ENCODE measurements around the gene C1S. TPM values are rescaled to one million over a fixed set of nuclear protein-coding genes. Genes with fewer than 3 reads are reported as not detected.

Gene C1S
- polyA plus RNA-seq, 1 donor = 80.5 TPM

Other genes with a start within 250 kb of the C1S start
- 7.9 TPM for gene GPR162, start 238.9 kb upstream of the C1S start, polyA plus RNA-seq
- 15.6 TPM for gene P3H3, start 232.3 kb upstream of the C1S start, polyA plus RNA-seq
- 5.9 TPM for gene GNB3, start 219.8 kb upstream of the C1S start, polyA plus RNA-seq
- 29.1 TPM for gene CDCA3, start 209.4 kb upstream of the C1S start, polyA plus RNA-seq
- gene USP5, start 208.6 kb upstream of the C1S start, polyA plus RNA-seq = 49.7 TPM
- gene TPI1, start 193.2 kb upstream of the C1S start, polyA plus RNA-seq = 564 TPM
- gene SPSB2, start 187.4 kb upstream of the C1S start, polyA plus RNA-seq = 15.3 TPM
- gene LRRC23, start 155.9 kb upstream of the C1S start, polyA plus RNA-seq = 8.2 TPM
- 18.6 TPM for gene ENO2, start 146.1 kb upstream of the C1S start, polyA plus RNA-seq
- 66.6 TPM for gene ATN1, start 132.8 kb upstream of the C1S start, polyA plus RNA-seq
- gene RNU7-1, start 116.9 kb upstream of the C1S start, polyA plus RNA-seq = not detected
- 141 TPM for gene C12orf57, start 116.7 kb upstream of the C1S start, polyA plus RNA-seq
- gene PTPN6, start 109.4 kb upstream of the C1S start, polyA plus RNA-seq = 34.6 TPM
- 225 TPM for gene PHB2, start 90.1 kb upstream of the C1S start, polyA plus RNA-seq
- 38.8 TPM for gene EMG1, start 89.8 kb upstream of the C1S start, polyA plus RNA-seq
- gene LPCAT3, start 42.2 kb upstream of the C1S start, polyA plus RNA-seq = 81.6 TPM
- gene C1R, start 31.7 kb downstream of the C1S start, polyA plus RNA-seq = 56.5 TPM
- gene C1RL, start 48.5 kb downstream of the C1S start, polyA plus RNA-seq = 76.8 TPM
- 25.7 TPM for gene RBP5, start 68.2 kb downstream of the C1S start, polyA plus RNA-seq
- gene CLSTN3, start 69.7 kb downstream of the C1S start, polyA plus RNA-seq = 71.7 TPM
- 38.7 TPM for gene PEX5, start 129.0 kb downstream of the C1S start, polyA plus RNA-seq
- 0.04 TPM for gene ACSM4, start 243.4 kb downstream of the C1S start, polyA plus RNA-seq

All from large intestine (tissue), 1 donor.